SU-DHL-6 (cell line): Measurements from ENCODE around the gene YRDC.

Experiments
- H2AFZ ChIP-seq: fragments of 200-600 bp; sonication (generic); 2 replicates; pipeline ENCODE4 v1.6.1; 2014; ENCODE audit warnings: low read depth, mild to moderate bottlenecking, moderate library complexity, mixed read lengths, antibody characterized with exemption, low read length; ENCODE audit not compliant: severe bottlenecking
- H3F3A ChIP-seq: fragments of 200-600 bp; shearing (Covaris generic); 2 replicates; pipeline ENCODE4 v1.6.0; 2016; ENCODE audit warnings: antibody characterized with exemption, mild to moderate bottlenecking; ENCODE audit not compliant: insufficient read depth
- H3K27ac ChIP-seq: fragments of 200-600 bp; sonication (generic); 2 replicates; pipeline ENCODE4 v1.5.1; 2016; ENCODE audit warnings: low read depth, mild to moderate bottlenecking, low read length, moderate library complexity, mixed read lengths
- H3K27me3 ChIP-seq: fragments of 200-600 bp; sonication (generic), shearing (Covaris generic); 2 replicates; pipeline ENCODE4 v1.6.0; 2014; ENCODE audit warnings: mild to moderate bottlenecking, low read length
- H3K36me3 ChIP-seq: fragments of 200-600 bp; sonication (generic); 2 replicates; pipeline ENCODE4 v1.6.1; 2014; ENCODE audit warnings: mild to moderate bottlenecking, low read length, mixed read lengths
- H3K4me2 ChIP-seq: fragments of 300-600, 200-600 bp; shearing (Covaris generic), sonication (generic); 2 replicates; pipeline ENCODE4 v1.6.0; 2014; ENCODE audit warnings: low read length, low read depth, mild to moderate bottlenecking; ENCODE audit not compliant: poor library complexity, severe bottlenecking
- H3K4me3 ChIP-seq: fragments of 200-600 bp; sonication (generic); 2 replicates; pipeline ENCODE4 v1.5.1; 2014; ENCODE audit warnings: antibody characterized with exemption, low read length, mild to moderate bottlenecking, mixed read lengths; ENCODE audit not compliant: insufficient read depth, poor library complexity, severe bottlenecking
- H3K79me2 ChIP-seq: fragments of 200-600 bp; sonication (generic); 2 replicates; pipeline ENCODE4 v1.6.1; 2014; ENCODE audit warnings: mild to moderate bottlenecking, low read length, moderate library complexity; ENCODE audit not compliant: insufficient read depth
- H3K9ac ChIP-seq: fragments of 200-600 bp; sonication (generic); 2 replicates; pipeline ENCODE4 v1.7.0; 2014; ENCODE audit warnings: mild to moderate bottlenecking, low read length
- H3K9me2 ChIP-seq: fragments of 200-600 bp; sonication (generic); replicated peaks from 2 replicates; pipeline ENCODE4 v1.6.1; 2014; ENCODE audit warnings: low read length; ENCODE audit not compliant: insufficient read depth
- H3K9me3 ChIP-seq: fragments of 200-600 bp; sonication (generic); 2 replicates; pipeline ENCODE4 v1.6.1; 2014; ENCODE audit warnings: low read length, mixed read lengths; ENCODE audit not compliant: insufficient read depth
- H4K20me1 ChIP-seq: fragments of 200-600 bp; sonication (generic); 2 replicates; pipeline ENCODE4 v1.6.1; 2014; ENCODE audit warnings: low read depth, mild to moderate bottlenecking, antibody characterized with exemption, low read length, moderate library complexity, mixed read lengths
- EZH2phosphoT487 ChIP-seq: fragments of 200-600 bp; sonication (generic), shearing (Covaris generic); conservative IDR thresholded peaks from 2 replicates; pipeline ENCODE4 v1.6.1; 2018; ENCODE audit warnings: mild to moderate bottlenecking, antibody characterized with exemption, low read length, moderate library complexity, mixed read lengths
- TF ChIP-seq, protein P1 (sequence below): fragments of 200-600 bp; sonication (generic); IDR thresholded peaks from one replicate; pipeline ENCODE4 v1.5.1; 2017; ENCODE audit warnings: antibody characterized with exemption, mild to moderate bottlenecking, low read length, moderate library complexity; ENCODE audit not compliant: insufficient read depth, poor library complexity, severe bottlenecking

The YRDC gene

DNA sequence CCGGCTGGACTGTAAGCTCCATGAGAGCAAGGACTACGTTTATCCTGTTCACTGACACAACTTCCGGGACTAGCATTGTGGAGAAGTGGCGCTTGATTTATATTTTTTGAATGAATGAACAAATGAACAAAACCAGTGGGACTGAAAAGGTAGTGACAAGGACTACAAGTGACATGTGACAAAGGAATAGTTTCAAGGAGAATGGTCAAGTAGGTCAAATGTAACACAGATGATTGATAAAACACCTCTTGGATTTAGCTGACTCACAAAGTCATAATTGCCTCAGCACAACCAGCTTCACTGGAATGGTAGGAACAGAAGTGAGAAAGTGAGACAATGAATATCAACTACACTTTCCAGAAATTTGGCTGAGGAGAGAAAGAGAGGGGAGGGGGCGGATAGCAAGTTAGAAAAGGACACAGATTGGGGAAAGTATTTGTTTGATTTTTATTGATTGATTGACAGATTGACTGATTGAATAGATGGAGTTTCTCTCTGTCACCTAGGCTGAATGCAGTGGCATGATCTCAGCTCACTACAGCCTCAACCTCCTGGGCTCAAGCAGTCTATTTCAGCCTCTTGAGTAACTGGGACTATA, 37.1 kb upstream of the YRDC start:
- no peaks in the 10 kb centered on the region for H3K9me3 ChIP-seq
- H3F3A ChIP-seq: no peaks in the 10 kb centered on the region
- H3K4me3 ChIP-seq: no peak overlapping the region
- no peaks in the 10 kb centered on the region for H3K36me3 ChIP-seq
- no peak overlapping the region for H2AFZ ChIP-seq
- H3K79me2 ChIP-seq: peaks cover 56% of the 10 kb centered on the region
- H3K27ac ChIP-seq: no peak overlapping the region
- H3K9ac ChIP-seq: no peak overlapping the region
- no peaks in the 10 kb centered on the region for H3K9me2 ChIP-seq
- H3K4me2 ChIP-seq: no peak overlapping the region
- H3K27me3 ChIP-seq: no peaks in the 10 kb centered on the region
- TF ChIP-seq EZH2phosphoT487: no peak
- TF ChIP-seq, protein P1, sequence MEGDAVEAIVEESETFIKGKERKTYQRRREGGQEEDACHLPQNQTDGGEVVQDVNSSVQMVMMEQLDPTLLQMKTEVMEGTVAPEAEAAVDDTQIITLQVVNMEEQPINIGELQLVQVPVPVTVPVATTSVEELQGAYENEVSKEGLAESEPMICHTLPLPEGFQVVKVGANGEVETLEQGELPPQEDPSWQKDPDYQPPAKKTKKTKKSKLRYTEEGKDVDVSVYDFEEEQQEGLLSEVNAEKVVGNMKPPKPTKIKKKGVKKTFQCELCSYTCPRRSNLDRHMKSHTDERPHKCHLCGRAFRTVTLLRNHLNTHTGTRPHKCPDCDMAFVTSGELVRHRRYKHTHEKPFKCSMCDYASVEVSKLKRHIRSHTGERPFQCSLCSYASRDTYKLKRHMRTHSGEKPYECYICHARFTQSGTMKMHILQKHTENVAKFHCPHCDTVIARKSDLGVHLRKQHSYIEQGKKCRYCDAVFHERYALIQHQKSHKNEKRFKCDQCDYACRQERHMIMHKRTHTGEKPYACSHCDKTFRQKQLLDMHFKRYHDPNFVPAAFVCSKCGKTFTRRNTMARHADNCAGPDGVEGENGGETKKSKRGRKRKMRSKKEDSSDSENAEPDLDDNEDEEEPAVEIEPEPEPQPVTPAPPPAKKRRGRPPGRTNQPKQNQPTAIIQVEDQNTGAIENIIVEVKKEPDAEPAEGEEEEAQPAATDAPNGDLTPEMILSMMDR: no peak
- no peaks in the 10 kb centered on the region for H4K20me1 ChIP-seq

- Histone ChIP-seq H3F3A (no peaks in the 10 kb centered on the region), H3K79me2 (peaks cover 49% of the 10 kb centered on the region), H3K27me3 (no peaks in the 10 kb centered on the region), H3K36me3 (no peaks in the 10 kb centered on the region), H3K4me3 (no peak overlapping the region), H3K9me3 (no peaks in the 10 kb centered on the region), H2AFZ (no peak overlapping the region), H3K27ac (no peak overlapping the region), H4K20me1 (no peaks in the 10 kb centered on the region), H3K9me2 (no peaks in the 10 kb centered on the region), H3K4me2 (no peak overlapping the region), H3K9ac (no peak overlapping the region)
- TF ChIP-seq, protein P1: no peak
- TF ChIP-seq EZH2phosphoT487: no peak
These were observed 36.5 kb upstream of the YRDC start for GRCh38 chr1:37844536-37844935.

- Histone ChIP-seq H3K36me3 (0 out of 2 replicates have a peak, but pooled peaks cover 2% of the 10 kb centered on the region), H3K79me2 (peaks cover 26% of the 10 kb centered on the region), H3K9me2 (no peaks in the 10 kb centered on the region), H3K9me3 (no peaks in the 10 kb centered on the region), H2AFZ (no peak overlapping the region), H3F3A (no peaks in the 10 kb centered on the region), H3K27ac (no peak overlapping the region), H3K27me3 (no peaks in the 10 kb centered on the region), H4K20me1 (no peaks in the 10 kb centered on the region), H3K9ac (no peak overlapping the region), H3K4me2 (no peak overlapping the region), H3K4me3 (no peak overlapping the region)
- TF ChIP-seq, protein P1: no peak
- TF ChIP-seq EZH2phosphoT487: no peak
These were observed 33.6 kb upstream of the YRDC start for GRCh38 chr1:37841652-37842051.
